ENCODE data around the gene FRYL.
"Not testable (repeated sequence)": the region's sequence is repeated elsewhere in the genome, so short reads cannot be mapped to it uniquely, and the experiment has no call there.

FRYL gene

GRCh38 chr4:48722509-48723446 is 57.3 kb downstream of the FRYL start:
- TF ChIP-seq POLR2AphosphoS5 (IDR thresholded peaks at IDR 0.05; ENCODE audit: borderline replicate concordance, low read depth, low read length) (no peak), FOXP2 (optimal IDR thresholded peaks at IDR 0.05; ENCODE audit: control extremely low read depth, extremely low read length, insufficient read depth) (no peak), EZH2 (IDR thresholded peaks at IDR 0.05) (no peak)

GRCh38 chr4:48720459-48720858 is 59.6 kb downstream of the FRYL start:
- no peak overlapping the region for H3K27ac ChIP-seq

More at GRCh38 chr4:48722509-48723446, 57.3 kb downstream of the FRYL start:
- H3K27ac ChIP-seq = no peak overlapping the region
- H3K9me3 ChIP-seq (ENCODE audit: low read depth, low read length) = no peaks in the 10 kb centered on the region
- no peak overlapping the region for H3K4me3 ChIP-seq
- no peaks in the 10 kb centered on the region for H3K36me3 ChIP-seq (ENCODE audit: insufficient read depth, low read length)
- DNase-seq (ENCODE audit: low read depth, low spot score) = no peak
- no peak overlapping the region for H3K9ac ChIP-seq (ENCODE audit: insufficient read length)

GRCh38 chr4:48718818-48719465 is 61.1 kb downstream of the FRYL start:
- Histone ChIP-seq H3K9ac (ENCODE audit: insufficient read length) (no peak overlapping the region), H3K36me3 (ENCODE audit: insufficient read depth, low read length) (no peaks in the 10 kb centered on the region), H3K27ac (no peak overlapping the region), H3K9me3 (ENCODE audit: low read depth, low read length) (no peaks in the 10 kb centered on the region), H3K4me3 (no peak overlapping the region)
- TF ChIP-seq EZH2 (IDR thresholded peaks at IDR 0.05) (no peak), POLR2AphosphoS5 (IDR thresholded peaks at IDR 0.05; ENCODE audit: borderline replicate concordance, low read depth, low read length) (no peak), FOXP2 (optimal IDR thresholded peaks at IDR 0.05; ENCODE audit: control extremely low read depth, extremely low read length, insufficient read depth) (no peak)
- no peak for DNase-seq (ENCODE audit: low read depth, low spot score)

More at GRCh38 chr4:48720459-48720858, 59.6 kb downstream of the FRYL start:
- H3K9me3 ChIP-seq (ENCODE audit: low read depth, low read length) = no peaks in the 10 kb centered on the region
- TF ChIP-seq FOXP2 (optimal IDR thresholded peaks at IDR 0.05; ENCODE audit: control extremely low read depth, extremely low read length, insufficient read depth) = no peak
- no peak for TF ChIP-seq POLR2AphosphoS5 (IDR thresholded peaks at IDR 0.05; ENCODE audit: borderline replicate concordance, low read depth, low read length)
- no peak for TF ChIP-seq EZH2 (IDR thresholded peaks at IDR 0.05)
- no peaks in the 10 kb centered on the region for H3K36me3 ChIP-seq (ENCODE audit: insufficient read depth, low read length)
- no peak overlapping the region for H3K4me3 ChIP-seq
- DNase-seq (ENCODE audit: low read depth, low spot score) = no peak
- no peak overlapping the region for H3K9ac ChIP-seq (ENCODE audit: insufficient read length)

GRCh38 chr4:48716285-48716684 is 63.8 kb downstream of the FRYL start:
- not testable (repeated sequence) for H3K9me3 ChIP-seq (ENCODE audit: low read depth, low read length); DNase-seq (ENCODE audit: low read depth, low spot score); H3K9ac ChIP-seq (ENCODE audit: insufficient read length); H3K27ac ChIP-seq; H3K36me3 ChIP-seq (ENCODE audit: insufficient read depth, low read length); H3K4me3 ChIP-seq

- DNase-seq (ENCODE audit: low read depth, low spot score) = no peak
- H3K27ac ChIP-seq = no peak overlapping the region
- no peaks in the 10 kb centered on the region for H3K9me3 ChIP-seq (ENCODE audit: low read depth, low read length)
- H3K4me3 ChIP-seq = no peak overlapping the region
- TF ChIP-seq EZH2 (IDR thresholded peaks at IDR 0.05) = no peak
- no peak for TF ChIP-seq FOXP2 (optimal IDR thresholded peaks at IDR 0.05; ENCODE audit: control extremely low read depth, extremely low read length, insufficient read depth)
- TF ChIP-seq POLR2AphosphoS5 (IDR thresholded peaks at IDR 0.05; ENCODE audit: borderline replicate concordance, low read depth, low read length) = no peak
- no peak overlapping the region for H3K9ac ChIP-seq (ENCODE audit: insufficient read length)
- H3K36me3 ChIP-seq (ENCODE audit: insufficient read depth, low read length) = peaks cover 4% of the 10 kb centered on the region; the same call in 1 of the 2 replicates
Observed at GRCh38 chr4:48710446-48711209, 69.5 kb downstream of the FRYL start.

- DNase-seq (ENCODE audit: low read depth, low spot score) = no peak
- H3K9me3 ChIP-seq (ENCODE audit: low read depth, low read length) = no peaks in the 10 kb centered on the region
- no peak overlapping the region for H3K27ac ChIP-seq
- H3K9ac ChIP-seq (ENCODE audit: insufficient read length) = no peak overlapping the region
- no peak overlapping the region for H3K4me3 ChIP-seq
- H3K36me3 ChIP-seq (ENCODE audit: insufficient read depth, low read length) = peaks cover 4% of the 10 kb centered on the region; the same call in 1 of the 2 replicates
- no peak for TF ChIP-seq POLR2AphosphoS5 (IDR thresholded peaks at IDR 0.05; ENCODE audit: borderline replicate concordance, low read depth, low read length)
- no peak for TF ChIP-seq EZH2 (IDR thresholded peaks at IDR 0.05)
- no peak for TF ChIP-seq FOXP2 (optimal IDR thresholded peaks at IDR 0.05; ENCODE audit: control extremely low read depth, extremely low read length, insufficient read depth)
Observed at GRCh38 chr4:48709901-48710300, 70.2 kb downstream of the FRYL start.

- no peak overlapping the region for H3K4me3 ChIP-seq
- no peak overlapping the region for H3K27ac ChIP-seq
- no peak for DNase-seq (ENCODE audit: low read depth, low spot score)
- TF ChIP-seq EZH2 (IDR thresholded peaks at IDR 0.05) (no peak), FOXP2 (optimal IDR thresholded peaks at IDR 0.05; ENCODE audit: control extremely low read depth, extremely low read length, insufficient read depth) (no peak), POLR2AphosphoS5 (IDR thresholded peaks at IDR 0.05; ENCODE audit: borderline replicate concordance, low read depth, low read length) (no peak)
- peaks cover 4% of the 10 kb centered on the region; the same call in 1 of the 2 replicates for H3K36me3 ChIP-seq (ENCODE audit: insufficient read depth, low read length)
- H3K9me3 ChIP-seq (ENCODE audit: low read depth, low read length) = no peaks in the 10 kb centered on the region
- H3K9ac ChIP-seq (ENCODE audit: insufficient read length) = no peak overlapping the region
Observed at GRCh38 chr4:48708610-48709009, 71.5 kb downstream of the FRYL start.

- peaks cover 4% of the 10 kb centered on the region; the same call in 1 of the 2 replicates for H3K36me3 ChIP-seq (ENCODE audit: insufficient read depth, low read length)
Observed at GRCh38 chr4:48706736-48707135, 73.3 kb downstream of the FRYL start.

More at GRCh38 chr4:48706736-48707135, 73.3 kb downstream of the FRYL start:
- H3K9me3 ChIP-seq (ENCODE audit: low read depth, low read length) = no peaks in the 10 kb centered on the region
- H3K9ac ChIP-seq (ENCODE audit: insufficient read length) = no peak overlapping the region
- no peak overlapping the region for H3K4me3 ChIP-seq
- H3K27ac ChIP-seq = no peak overlapping the region
- DNase-seq (ENCODE audit: low read depth, low spot score) = no peak
- TF ChIP-seq POLR2AphosphoS5 (IDR thresholded peaks at IDR 0.05; ENCODE audit: borderline replicate concordance, low read depth, low read length) (no peak), EZH2 (IDR thresholded peaks at IDR 0.05) (no peak)

All from SK-N-MC (cell line).